Hepatocyte (in vitro differentiated cells): ENCODE results near the gene B3GAT3.

Source experiments
- EZH2 ChIP-seq: fragments of 200-600 bp; sonication (generic); IDR thresholded peaks from 2 replicates; pipeline ENCODE4 v1.6.1; 2016; ENCODE audit warnings: antibody characterized with exemption, mild to moderate bottlenecking, borderline replicate concordance
- EZH2phosphoT487 ChIP-seq: fragments of 200-600 bp; sonication (generic); IDR thresholded peaks from one replicate; pipeline ENCODE4 v1.6.1; 2018; ENCODE audit warnings: antibody characterized with exemption, mild to moderate bottlenecking, low read depth, moderate library complexity; ENCODE audit not compliant: unreplicated experiment, severe bottlenecking
- TF ChIP-seq, protein P1 (sequence below): fragments of 200-600 bp; sonication (generic); IDR thresholded peaks from 2 replicates; pipeline ENCODE4 v1.5.1; 2016; ENCODE audit warnings: antibody characterized with exemption, mild to moderate bottlenecking; ENCODE audit not compliant: poor library complexity

GRCh38 chr11:62599901-62600300, 21.9 kb downstream of the B3GAT3 start:
- TF ChIP-seq, protein P1, sequence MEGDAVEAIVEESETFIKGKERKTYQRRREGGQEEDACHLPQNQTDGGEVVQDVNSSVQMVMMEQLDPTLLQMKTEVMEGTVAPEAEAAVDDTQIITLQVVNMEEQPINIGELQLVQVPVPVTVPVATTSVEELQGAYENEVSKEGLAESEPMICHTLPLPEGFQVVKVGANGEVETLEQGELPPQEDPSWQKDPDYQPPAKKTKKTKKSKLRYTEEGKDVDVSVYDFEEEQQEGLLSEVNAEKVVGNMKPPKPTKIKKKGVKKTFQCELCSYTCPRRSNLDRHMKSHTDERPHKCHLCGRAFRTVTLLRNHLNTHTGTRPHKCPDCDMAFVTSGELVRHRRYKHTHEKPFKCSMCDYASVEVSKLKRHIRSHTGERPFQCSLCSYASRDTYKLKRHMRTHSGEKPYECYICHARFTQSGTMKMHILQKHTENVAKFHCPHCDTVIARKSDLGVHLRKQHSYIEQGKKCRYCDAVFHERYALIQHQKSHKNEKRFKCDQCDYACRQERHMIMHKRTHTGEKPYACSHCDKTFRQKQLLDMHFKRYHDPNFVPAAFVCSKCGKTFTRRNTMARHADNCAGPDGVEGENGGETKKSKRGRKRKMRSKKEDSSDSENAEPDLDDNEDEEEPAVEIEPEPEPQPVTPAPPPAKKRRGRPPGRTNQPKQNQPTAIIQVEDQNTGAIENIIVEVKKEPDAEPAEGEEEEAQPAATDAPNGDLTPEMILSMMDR: no peak
- TF ChIP-seq EZH2 (no peak), EZH2phosphoT487 (no peak)
